ENCODE measurements around the gene SLC2A9.

DNA sequence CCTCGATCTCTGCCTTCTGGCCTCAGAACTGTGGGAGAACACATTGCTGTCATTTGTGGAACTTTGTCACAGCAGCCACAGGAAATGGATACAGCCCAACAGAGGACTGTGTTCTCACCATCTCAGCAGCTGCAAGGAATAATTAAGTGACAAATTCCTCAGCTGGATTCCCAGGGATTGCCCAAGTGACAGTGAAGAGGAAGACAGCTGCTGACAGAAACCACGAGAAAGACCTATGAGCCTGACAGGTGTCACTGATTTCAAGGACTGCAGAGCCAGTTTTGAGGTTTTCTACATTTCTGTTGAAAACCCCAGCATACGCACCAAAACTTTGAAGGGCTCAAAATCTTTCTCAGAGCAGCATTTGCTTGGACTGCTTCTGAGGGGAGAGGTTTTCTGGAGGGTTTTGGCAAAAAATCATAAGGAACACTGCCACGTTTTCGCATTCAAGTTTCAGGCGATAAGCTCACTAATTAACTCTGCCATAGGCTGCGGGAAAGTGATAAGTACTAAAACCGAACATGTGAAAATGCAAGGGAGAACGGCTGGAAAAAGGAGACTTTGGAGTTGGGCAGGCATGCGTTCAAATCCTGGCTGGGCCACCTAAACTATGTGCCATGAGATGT lies 151.0 kb downstream of the SLC2A9 start:
- TF ChIP-seq, protein P1, sequence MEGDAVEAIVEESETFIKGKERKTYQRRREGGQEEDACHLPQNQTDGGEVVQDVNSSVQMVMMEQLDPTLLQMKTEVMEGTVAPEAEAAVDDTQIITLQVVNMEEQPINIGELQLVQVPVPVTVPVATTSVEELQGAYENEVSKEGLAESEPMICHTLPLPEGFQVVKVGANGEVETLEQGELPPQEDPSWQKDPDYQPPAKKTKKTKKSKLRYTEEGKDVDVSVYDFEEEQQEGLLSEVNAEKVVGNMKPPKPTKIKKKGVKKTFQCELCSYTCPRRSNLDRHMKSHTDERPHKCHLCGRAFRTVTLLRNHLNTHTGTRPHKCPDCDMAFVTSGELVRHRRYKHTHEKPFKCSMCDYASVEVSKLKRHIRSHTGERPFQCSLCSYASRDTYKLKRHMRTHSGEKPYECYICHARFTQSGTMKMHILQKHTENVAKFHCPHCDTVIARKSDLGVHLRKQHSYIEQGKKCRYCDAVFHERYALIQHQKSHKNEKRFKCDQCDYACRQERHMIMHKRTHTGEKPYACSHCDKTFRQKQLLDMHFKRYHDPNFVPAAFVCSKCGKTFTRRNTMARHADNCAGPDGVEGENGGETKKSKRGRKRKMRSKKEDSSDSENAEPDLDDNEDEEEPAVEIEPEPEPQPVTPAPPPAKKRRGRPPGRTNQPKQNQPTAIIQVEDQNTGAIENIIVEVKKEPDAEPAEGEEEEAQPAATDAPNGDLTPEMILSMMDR (IDR thresholded peaks at IDR 0.05; ENCODE audit: insufficient read depth, low read depth, low read length), result no peak
- TF ChIP-seq EZH2 (IDR thresholded peaks at IDR 0.05; ENCODE audit: insufficient read depth, low read length), result no peak

Data from astrocyte (in vitro differentiated cells and primary cell).